Stimulated activated CD8-positive, alpha-beta memory T cell treated with anti-CD3 and anti-CD28 coated beads, Interleukin-7, amount 100 ng/mL, for 48 hours (primary cell): ENCODE results near the gene ASB5.
"Not testable (repeated sequence)": the region's sequence is repeated elsewhere in the genome, so short reads cannot be mapped to it uniquely, and the experiment has no call there.

Experiments
- DNase-seq, 2 donors: peaks; one replicate each; pipeline ENCODE4 v3.0.0-alpha.2; 2020; ENCODE audit warnings: low read depth in 1 of 2; ENCODE audit errors: extremely low read depth in 1 of 2

The ASB5 gene

DNA sequence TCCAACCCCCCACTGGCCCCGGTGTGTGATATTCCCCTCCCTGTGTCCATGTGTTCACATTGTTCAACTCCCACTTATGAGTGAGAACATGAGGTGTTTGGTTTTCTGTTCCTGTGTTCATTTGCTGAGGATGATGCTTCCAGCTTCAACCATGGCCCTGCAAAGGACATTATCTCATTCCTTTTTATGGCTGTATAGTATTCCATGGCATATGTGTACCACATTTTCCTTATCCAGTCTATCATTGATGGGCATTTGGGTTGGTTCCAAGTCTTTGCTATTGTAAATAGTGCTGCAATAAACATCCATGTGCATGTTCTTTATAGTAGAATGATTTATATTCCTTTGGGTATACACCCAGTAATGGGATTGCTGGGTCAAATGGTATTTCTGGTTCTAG is 10.5 kb upstream of the ASB5 start:
- DNase-seq: not testable (repeated sequence)

DNA sequence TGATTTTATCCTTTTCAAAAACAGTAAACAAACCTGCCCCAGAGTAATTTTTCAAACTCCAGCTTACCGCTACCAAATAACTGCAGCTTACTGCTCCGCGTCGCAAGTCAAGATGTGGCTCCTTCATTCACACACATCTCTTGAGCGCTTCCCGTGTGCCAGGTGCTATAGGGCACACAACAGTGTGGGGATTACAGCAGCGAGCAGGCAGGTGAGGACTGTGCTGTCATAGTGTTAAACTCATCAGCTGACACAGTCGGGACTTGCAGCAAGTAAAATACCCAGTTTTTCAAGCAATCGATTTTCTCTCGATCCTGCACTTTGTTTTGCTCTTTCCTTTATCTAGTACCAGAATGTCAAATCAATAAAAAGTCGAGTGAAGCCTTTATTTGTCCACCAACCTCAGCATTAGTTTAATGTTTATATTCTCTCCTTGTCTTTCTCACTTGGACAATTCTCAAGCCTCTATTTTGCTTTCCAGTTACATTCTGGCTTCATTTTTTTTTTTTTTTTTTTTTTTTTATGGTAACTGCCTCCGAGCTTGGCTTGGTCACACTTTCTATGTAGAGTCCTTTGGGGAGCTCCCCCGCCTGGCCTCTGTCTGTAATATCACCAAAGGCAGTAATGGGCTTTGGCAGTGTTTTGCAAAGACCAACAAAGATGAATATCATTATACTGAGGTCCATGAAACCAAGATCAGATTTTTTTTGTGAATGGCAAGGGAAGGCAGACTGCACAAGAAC is 8.3 kb upstream of the ASB5 start:
- peak in 1 of 2 donors; percentile 7 for DNase-seq

DNA sequence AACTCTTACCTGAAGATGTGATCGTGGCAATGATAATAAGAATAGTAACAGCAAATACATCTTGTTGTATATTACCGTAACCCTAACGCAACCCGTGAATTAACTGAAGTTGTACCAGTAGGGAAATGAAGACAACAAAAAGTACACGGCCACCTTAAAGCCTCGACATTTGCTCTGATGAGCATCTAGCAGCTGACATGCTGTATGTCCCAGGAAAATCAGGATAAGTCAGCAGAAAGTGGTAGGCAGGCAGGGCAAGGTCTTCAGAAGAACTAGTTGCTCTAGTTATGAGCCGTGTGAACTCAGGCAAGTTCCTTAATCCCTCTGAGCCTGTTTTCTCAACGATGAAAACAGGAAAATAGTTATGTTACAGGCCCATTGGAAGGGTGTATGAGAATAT is 7.7 kb upstream of the ASB5 start:
- no peak for DNase-seq

DNA sequence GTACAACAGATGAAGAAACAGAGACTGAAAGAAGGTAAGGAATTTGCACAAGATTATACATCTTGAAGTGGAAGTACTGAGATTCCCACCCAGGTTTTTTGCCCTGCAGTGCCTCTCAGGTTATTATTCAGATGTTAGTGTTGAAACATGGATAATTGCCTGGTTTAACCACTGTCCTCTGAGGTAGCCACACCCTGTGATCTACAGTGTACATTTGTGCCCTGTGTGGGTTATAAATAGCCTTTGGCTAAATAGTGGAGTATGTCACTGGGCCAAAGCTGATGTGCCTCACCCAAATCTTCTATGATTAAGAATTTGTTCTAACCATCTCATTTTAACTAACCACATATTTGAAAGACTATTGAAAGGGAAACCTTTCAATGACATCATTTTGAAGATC is 5.4 kb upstream of the ASB5 start:
- no peak for DNase-seq

DNA sequence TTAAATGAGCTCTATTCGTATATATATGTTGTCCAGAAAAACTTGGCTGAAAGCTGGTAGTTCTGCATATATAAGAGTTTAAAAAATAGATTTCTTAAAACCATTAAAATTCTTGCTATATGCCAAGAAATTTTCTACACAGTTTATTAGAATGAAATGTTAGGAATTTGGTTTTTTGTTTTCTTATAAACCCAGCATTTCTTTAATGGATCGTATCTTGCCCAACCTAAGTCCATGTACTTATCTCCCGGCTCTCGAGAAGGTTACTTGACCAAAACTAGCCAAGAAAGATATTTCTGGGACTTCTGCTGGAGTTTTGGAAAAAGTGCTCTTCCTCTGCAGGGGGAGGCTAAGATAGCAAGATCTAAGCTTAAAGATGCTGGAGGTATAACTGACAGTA is 4.7 kb upstream of the ASB5 start:
- no peak for DNase-seq

DNA sequence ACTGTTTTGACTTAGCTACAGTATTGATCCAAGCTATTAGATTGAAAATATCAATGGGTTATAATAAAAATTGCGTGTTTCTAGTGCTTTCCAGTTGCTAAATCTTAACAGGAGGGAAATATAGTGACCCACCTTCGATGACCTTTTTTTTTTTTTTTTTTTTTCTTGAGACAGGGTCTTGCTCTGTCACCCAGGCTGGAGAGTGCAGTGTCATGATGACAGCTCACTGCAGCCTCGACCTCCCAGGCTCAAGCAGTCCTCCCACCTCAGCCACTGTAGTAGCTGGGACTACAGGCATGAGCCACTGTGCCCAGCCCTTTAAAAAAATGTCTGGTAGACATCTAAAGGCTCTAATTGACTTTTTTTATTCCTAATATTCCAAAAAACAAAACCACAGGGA is 3.8 kb upstream of the ASB5 start:
- no peak for DNase-seq

DNA sequence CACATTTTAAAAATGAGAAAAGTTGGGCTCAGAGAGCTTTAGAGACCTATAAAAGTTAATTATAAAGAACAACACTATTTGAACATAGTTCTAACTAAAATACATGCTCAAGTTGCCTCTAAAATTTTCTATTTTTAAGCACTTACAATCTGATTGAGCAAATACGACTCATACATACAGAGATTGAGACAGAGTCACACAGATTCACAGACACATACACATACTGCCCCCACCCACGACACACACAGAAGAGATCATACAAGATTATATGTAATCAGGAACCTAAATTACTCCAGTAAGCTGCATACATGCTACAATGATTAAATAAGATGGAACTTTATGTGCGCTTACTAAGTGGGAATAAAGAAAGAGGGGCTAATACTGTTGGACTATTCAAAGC is 2.7 kb upstream of the ASB5 start:
- no peak for DNase-seq

DNA sequence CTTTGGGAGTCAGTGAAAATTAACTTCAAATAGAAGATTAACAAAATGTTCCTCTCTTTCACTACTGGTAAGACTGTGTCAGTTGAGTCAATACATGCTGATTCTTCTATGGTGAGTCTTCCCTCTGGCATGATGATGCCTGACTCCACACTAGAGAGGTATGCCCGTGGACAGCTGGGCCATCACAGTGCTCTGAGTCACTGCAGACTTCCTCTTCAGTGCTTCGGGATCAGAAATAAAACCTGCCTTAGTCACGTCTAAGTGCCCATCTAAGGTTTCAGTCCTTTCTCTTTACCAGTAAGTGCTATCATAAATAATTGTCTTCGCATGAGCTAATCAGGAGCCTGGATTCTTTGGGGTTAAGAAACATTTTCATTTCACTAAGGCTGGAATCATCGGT is 1.6 kb upstream of the ASB5 start:
- DNase-seq: no peak

DNA sequence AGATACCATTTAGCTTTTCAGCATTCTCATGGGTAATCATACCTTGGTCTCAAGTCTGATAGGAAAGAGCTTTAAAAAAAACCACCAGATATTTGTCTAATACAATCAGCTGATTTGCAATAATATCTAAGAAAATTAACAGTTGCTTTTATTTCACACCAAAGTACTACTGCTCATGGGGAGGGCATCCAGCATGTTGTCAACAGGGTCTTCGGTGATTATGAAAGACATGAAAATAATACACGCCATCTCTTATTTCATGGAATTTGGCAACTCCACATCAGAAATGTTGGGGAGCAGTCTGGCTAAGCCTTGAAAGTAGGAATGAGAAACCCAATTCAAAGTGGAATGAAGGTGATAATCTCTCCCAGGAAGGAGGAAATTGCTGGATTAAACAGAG is 3.0 kb downstream of the ASB5 start:
- DNase-seq: no peak

DNA sequence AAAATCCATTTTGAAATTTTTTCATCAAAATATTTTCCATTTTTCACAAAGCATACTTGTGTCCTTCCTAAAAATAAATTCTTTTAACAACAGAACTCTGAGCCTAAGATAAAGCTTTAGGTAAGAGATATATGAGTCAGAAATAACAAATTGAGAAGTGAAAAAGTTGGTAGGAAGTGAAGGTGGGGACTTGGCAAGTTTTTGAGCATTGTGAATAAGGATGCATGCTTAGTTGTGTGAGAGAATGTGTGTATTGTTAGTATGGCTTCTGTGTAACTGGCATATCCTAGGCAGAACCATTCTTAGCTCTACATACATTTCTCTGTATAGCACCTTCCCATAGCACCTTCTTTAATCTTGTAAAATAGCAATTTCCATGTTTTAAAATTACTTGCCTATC is 6.8 kb downstream of the ASB5 start:
- no peak for DNase-seq

DNA sequence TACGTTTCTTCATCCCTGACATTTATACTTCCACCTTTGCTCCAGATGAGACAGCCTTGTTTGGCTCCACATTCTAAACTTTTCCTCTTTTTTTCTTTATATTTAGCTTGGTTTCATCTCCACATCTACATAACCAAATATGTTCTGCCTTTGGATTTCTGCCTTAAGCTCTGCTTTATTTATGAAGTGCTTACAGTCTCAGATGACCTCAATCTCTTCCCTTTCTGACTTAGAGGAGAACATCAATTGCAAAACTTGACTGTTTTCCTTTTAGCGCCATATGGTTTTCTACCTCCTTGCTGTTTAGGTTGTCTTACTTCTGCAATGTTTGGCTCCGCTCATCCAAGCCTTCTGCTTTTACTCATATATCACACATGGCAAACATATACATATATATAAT is 7.5 kb downstream of the ASB5 start:
- no peak for DNase-seq

DNA sequence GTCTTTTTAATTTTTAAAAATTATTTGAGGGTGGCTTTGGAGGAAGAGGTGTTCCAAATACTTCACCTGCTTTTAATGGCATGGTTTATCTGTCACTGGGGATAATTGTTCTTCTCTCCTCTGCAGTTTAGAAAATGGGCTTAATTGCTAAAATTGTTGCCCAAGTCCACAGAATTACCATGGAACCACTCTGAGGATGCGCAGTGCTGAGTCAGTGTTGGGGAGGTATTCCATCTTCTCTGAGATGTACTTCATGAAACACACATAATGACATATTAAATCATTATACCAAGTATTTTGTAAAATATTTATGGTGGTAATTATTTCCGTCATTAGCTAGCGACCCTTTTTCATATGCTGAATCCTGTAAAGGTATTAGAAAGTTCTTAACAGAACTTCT is 8.0 kb downstream of the ASB5 start:
- no peak for DNase-seq

DNA sequence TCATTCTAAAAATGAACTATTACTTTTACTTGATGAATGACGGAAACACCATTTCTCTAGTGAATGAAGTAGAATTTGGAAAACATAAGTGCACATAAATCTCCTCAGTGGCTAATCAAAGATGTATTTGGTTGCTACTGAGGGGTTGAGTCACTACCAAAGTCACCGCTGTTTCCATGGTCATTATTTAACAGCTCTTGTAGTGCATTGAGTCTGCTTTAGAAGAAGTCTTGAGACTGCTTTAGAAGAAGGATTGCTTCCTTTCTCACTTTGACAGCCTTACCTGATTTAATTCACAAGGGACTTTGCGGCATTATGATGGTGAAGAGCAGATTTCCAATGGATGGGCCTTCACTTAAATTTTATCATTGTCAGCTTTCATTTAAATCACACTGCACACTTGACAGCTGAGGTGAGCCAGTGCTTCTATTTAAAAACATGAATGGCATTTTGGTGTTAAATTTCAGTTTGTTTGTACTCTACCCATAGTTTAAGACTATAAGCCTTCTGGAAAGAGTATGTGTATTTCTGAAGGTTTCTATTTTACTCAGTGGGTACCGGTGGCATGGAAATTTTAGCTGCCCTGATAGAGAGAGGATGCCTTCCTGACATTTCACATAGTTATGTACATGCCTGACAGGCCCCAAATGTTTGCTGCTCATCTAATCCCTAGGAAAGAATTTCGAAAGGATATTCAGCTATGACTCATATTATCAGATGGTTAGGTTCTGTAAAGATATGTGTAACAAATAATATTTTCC is 9.5 kb downstream of the ASB5 start:
- no peak for DNase-seq

DNA sequence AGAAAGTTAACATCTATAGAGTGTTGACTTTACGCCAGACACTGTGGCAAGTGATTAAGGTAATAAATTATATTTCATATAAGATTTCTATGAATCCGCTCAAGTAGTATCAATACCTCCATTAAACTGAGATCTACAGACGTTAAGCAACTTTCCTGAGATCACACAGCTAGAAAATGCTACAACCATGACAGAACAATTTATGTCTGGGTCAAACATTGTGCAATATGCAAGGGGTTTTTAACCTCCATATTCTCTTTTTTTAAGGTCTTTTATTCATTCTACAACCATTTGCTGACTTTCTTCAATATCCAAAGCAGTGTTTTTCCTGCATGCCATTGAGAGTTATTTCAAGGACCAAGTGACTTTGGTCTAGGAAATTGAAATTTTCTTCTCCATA is 10.9 kb downstream of the ASB5 start:
- DNase-seq: no peak

DNA sequence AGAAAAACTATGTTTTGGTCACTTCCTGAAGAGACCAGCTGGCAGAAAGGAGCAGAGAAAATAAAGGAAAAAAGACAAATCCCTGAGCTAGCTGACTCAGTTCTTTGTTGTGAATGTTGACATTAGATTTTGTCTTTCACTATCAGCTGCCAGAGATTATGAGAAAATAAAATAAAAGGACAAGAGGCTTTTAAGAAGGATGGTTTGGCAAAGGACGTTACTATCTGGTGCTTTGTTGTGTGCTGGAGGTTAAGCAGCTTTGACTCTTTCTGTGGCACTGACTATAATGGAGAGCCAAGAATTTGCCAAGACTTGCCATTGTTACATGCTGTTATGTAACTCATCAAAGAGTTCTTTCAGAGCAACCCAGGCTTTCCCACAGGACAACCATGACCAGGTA is 12.1 kb downstream of the ASB5 start:
- DNase-seq: no peak

DNA sequence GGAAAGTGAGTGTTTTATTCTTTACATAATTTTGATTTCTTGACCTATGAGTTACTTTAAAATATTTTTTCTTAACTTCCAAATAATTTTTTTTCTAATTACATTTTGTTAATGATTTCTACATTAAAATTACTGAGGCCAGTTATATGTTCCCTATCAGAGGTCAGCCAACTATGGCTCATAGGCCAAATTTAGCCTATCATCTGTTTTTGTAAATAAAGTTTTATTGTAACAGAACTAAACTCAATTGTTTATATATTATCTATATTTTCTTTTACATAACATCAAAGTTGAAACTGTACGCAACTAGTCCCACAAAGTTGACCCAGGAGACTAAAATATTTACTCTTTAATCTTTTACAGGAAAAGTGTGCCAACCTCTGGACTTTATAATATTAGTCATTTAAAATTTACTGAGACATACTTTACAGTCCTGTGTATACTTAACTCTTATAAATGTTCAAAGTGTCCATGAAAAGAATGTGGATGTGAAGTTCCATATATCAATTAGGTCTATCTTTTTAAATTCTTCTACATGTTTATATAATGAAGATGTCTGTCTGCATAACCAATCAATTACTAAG is 26.2 kb downstream of the ASB5 start:
- no peak for DNase-seq

DNA sequence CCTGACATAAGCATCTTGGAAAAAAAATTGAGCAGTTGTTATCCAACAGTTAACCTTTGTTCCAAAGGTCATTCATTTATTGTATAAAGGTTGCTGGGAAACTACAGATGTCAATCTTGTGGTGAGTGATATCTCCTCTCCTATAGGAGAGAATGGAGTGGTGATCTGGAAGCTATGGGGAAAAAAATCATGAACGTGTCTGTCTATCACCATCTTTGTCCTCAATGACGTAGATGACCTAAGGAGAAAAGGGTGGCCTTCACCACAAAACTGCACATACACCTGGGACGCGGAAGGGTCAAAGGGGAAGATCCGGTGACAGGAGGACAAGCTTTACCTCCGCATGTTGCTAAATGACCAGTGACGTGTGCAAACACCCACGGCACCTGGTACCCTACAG is 27.3 kb downstream of the ASB5 start:
- no peak for DNase-seq

DNA sequence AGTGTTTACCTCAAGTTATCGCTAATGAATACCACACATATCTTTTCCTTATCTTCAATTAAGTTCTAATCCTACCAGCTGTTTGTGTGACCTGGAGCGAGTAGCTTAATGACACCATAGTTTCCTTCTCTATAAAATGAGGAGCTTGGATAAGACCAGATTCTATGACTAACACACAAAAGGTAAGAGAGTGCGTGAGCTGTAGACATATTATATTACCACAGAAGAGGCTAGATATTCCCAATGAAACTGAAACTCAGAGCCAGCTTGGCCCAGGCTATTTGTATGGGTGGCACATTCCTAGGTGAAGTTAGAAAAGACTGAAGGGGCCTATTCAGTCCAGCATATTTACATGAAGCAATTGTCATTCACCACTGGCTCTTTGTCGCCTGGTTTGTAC is 30.2 kb downstream of the ASB5 start:
- DNase-seq: no peak

DNA sequence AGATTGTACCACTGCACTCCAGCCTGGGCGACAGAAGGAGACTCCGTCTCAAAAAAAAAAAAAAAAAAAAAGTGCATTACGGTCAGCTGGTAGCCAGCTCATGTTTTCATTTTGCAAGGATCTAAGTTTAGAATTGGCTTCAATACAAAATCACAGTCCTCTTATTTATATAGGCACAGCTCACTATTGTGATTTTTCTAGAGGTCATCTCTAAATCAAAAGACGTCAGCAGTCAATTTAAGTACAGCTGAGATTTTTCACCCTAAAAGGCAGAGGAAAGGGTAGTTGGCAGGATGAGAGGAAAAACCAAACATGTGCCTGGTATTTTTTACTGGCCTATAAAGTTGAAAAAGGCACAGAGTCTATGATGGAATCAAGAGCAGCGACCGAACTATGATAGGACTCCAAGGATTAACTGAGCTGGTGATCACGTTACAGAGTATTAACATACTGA is 30.8 kb downstream of the ASB5 start:
- DNase-seq: no peak

DNA sequence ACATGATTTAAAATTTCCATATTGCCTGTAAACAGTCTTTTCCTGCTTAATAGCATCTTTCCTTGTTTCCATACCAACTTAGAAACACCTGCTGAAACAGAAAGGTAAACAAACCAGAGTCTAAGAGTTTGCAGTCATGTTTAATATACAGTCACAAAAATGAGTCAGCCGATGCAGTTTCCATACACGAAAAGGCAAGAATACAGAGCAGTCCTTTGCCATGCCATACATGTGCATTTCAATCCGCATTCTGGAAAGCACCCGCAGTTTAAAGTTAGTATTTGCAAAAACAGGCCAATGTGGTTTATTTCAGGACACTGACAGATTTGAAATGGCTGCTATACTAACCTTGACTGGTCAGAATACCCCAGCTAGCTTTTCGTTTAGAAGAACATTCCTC is 32.1 kb downstream of the ASB5 start:
- no peak for DNase-seq

DNA sequence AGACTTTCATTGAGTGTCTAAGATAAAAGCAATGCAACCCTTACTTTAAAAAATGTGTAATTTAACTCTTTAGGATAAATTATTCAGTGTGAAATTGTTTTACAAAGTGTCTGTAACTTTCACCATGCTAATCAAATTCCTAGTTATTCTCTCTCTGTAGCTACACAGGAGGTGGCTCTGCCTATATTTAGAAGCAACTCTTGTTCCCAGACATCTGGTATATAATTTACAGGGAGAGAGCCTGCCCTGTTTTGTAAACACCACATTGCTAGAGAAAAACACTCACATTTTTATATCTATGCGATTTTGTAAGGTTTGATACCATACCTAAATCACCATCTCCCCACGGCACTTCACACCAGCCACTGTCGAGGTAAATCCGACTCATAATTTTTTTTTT is 38.2 kb downstream of the ASB5 start:
- DNase-seq: no peak

DNA sequence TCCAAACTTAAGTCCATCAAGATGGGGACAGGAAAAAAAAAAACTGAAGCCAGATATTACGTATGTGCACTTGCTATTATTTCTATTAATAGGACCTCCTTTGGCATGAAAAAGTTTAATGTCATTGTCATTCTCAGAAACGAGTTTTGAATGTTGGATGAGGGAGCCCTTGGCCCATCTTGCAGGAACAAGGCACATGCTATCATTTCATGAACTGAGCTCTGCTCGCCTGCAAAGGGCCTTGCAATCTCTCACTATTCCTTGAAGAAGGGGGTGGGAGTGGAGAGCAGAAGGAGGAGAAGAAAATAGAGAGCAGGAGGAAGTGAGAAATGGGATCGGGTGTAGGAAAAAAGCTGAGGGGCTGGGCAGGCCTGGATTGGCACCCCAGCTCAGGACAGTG is 39.4 kb downstream of the ASB5 start:
- DNase-seq: no peak
